BE2C (cell line): ENCODE results near the gene ADAT3.
A peak's percentile ranks its signal among the peaks of the same experiment; 100 is the strongest.

Experiments used
- DNase-seq: peaks from one replicate; pipeline ENCODE4 v3.0.0-alpha.2; 2020
- H3K27me3 ChIP-seq: fragments of 250-450 bp; sonication (Bioruptor Pico); 2 replicates; pipeline ENCODE4 v1.5.1; 2020; ENCODE audit warnings: mild to moderate bottlenecking
- H3K36me3 ChIP-seq: fragments of 250-450 bp; sonication (Bioruptor Pico); 2 replicates; pipeline ENCODE4 v1.5.1; 2020; ENCODE audit warnings: mild to moderate bottlenecking
- H3K4me1 ChIP-seq: fragments of 250-450 bp; sonication (Bioruptor Pico); 2 replicates; pipeline ENCODE4 v1.5.1; 2020
- H3K4me3 ChIP-seq: 2 replicates; pipeline ENCODE4 v1.5.1; 2011; ENCODE audit warnings: low read depth, low read length
- H3K9me3 ChIP-seq: fragments of 250-450 bp; sonication (Bioruptor Pico); 2 replicates; pipeline ENCODE4 v1.5.1; 2020
- TF ChIP-seq, protein P1 (sequence below): IDR thresholded peaks from 2 replicates; pipeline ENCODE4 v1.5.1; 2012; ENCODE audit warnings: mild to moderate bottlenecking, low read depth, low read length

The ADAT3 gene

DNA sequence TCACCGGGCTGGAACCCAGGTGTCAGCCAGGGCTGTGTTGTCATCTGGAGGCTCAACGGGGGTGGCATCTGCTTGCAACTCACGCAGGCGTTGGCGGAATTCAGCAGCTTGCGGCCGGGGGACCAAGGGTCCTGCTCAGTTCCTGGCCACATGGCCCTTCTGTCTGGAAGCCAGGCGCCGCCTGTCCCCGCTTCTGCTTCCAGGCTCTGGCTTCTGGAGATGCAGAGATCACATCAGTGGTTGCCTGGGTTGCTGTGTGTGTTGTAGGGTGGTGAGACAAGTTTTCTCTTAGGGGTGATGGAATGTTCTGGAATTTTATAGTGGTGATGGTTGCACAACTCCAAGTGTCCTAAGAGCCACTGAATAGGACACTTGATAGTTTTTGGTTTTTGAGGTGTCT lies 5.0 kb downstream of the ADAT3 start:
- Histone ChIP-seq H3K4me3 (no peak overlapping the region), H3K36me3 (peaks cover 38% of the 10 kb centered on the region), H3K4me1 (peaks cover 9% of the 10 kb centered on the region), H3K9me3 (no peaks in the 10 kb centered on the region), H3K27me3 (no peaks in the 10 kb centered on the region)
- peak; percentile 87 for DNase-seq
- TF ChIP-seq, protein P1, sequence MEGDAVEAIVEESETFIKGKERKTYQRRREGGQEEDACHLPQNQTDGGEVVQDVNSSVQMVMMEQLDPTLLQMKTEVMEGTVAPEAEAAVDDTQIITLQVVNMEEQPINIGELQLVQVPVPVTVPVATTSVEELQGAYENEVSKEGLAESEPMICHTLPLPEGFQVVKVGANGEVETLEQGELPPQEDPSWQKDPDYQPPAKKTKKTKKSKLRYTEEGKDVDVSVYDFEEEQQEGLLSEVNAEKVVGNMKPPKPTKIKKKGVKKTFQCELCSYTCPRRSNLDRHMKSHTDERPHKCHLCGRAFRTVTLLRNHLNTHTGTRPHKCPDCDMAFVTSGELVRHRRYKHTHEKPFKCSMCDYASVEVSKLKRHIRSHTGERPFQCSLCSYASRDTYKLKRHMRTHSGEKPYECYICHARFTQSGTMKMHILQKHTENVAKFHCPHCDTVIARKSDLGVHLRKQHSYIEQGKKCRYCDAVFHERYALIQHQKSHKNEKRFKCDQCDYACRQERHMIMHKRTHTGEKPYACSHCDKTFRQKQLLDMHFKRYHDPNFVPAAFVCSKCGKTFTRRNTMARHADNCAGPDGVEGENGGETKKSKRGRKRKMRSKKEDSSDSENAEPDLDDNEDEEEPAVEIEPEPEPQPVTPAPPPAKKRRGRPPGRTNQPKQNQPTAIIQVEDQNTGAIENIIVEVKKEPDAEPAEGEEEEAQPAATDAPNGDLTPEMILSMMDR, result no peak

DNA sequence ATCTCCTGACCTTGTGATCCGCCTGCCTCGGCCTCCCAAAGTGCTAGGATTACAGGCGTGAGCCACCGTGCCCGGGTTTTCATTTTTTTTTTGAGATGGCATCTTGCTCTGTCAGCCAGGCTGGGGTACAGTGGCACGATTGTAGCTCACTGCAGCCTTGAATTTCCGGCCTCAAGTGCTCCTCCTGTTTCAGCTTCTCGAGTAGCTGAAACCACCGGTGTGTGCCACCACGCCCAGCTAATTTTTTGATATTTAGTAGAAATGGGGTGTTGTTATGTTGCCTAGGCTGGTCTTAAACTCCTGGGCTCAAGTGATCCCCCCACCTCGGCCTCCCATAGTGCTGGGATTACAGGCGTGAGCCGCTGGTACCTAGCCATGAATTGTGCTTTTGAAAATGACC lies 5.9 kb downstream of the ADAT3 start:
- Histone ChIP-seq H3K4me3 (no peak overlapping the region), H3K27me3 (no peaks in the 10 kb centered on the region), H3K9me3 (no peaks in the 10 kb centered on the region), H3K36me3 (peaks cover 35% of the 10 kb centered on the region), H3K4me1 (peaks cover 9% of the 10 kb centered on the region)
- DNase-seq, result no peak
- TF ChIP-seq, protein P1, result no peak

DNA sequence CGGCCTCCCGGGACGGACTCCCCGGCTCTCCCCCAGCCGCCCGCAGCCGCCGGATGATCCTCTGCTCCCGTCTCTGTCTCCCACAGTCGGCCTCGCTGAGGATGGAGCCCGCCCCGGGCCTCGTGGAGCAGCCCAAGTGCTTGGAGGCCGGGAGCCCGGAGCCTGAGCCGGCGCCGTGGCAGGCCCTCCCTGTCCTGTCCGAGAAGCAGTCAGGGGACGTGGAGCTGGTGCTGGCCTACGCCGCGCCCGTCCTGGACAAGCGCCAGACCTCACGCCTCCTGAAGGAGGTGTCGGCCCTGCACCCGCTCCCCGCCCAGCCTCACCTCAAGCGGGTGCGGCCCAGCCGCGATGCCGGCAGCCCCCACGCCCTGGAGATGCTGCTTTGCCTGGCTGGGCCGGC lies 6.8 kb downstream of the ADAT3 start:
- peaks cover 9% of the 10 kb centered on the region for H3K4me1 ChIP-seq

DNA sequence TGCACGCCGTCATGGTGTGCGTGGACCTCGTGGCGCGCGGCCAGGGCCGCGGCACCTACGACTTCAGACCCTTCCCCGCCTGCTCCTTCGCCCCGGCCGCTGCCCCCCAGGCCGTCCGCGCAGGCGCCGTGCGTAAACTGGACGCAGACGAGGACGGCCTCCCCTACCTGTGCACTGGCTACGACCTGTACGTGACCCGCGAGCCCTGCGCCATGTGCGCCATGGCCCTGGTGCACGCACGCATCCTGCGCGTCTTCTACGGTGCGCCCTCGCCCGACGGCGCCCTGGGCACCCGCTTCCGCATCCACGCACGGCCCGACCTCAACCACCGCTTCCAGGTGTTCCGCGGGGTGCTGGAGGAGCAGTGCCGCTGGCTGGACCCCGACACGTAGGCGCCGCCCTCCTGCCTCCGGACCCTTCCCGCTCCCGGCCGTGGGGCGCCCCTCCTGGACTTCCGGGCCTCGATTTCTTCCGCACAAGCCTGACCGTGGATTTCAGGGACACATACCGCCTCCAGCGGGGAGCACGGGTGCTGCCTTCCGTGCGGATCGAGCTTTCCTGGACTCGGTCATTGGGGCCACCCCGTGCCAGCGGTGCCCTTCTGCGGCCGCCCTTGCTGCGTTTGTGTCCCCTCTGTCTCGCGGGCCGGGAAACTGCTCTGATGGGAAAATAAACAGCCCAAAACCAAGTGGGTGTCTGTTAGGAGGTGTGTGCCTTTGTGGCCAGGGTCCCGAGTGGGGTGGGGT lies 7.7 kb downstream of the ADAT3 start:
- DNase-seq, result no peak
- H3K4me3 ChIP-seq, result no peak overlapping the region
- no peaks in the 10 kb centered on the region for H3K27me3 ChIP-seq
- no peaks in the 10 kb centered on the region for H3K9me3 ChIP-seq
- TF ChIP-seq, protein P1, result no peak
- H3K36me3 ChIP-seq, result peaks cover 33% of the 10 kb centered on the region
- peaks cover 9% of the 10 kb centered on the region for H3K4me1 ChIP-seq

More for the DNA sequence above, 6.8 kb downstream of the ADAT3 start:
- H3K27me3 ChIP-seq, result no peaks in the 10 kb centered on the region
- no peak for DNase-seq
- H3K9me3 ChIP-seq, result no peaks in the 10 kb centered on the region
- no peak overlapping the region for H3K4me3 ChIP-seq
- TF ChIP-seq, protein P1, result no peak
- peaks cover 30% of the 10 kb centered on the region for H3K36me3 ChIP-seq

DNA sequence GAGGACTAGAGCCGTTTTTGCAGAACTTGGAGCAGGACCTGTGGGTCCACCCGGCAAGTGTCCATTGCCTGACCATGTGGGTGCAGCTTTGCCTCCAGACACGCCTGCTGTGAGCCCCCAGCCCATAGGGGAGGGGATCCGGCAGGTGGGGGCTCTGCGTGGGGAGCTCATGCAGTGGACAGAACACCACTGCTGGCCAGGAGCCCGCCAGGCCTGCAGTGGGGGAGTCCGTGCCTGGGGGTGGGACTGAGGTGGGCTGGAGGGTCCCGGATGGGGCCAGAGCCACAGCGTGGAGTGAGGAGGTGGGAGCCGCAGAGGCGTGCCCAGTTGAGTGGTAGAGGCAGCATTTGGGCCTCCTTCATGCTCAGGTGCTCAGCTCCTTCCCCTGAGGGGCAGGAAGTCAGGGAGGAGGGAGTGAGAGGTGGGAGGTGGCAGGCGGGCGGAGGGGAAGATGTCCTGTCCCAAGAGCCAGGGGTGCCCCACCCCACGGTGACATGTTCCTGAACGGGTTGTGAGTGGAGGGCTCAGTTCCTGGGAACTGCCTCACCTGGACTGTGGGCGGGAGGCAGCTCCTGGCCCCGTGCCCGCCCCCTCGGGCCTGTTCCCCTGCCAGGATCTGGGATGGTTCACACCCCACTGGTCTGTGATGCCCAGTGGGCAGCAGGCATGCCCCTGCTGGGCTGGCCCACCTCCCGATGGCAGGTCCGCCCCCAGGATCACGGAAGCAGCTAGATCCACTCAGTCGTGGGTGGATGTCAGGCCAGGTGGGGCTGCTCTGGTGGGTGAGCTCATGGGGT lies 8.8 kb downstream of the ADAT3 start:
- no peaks in the 10 kb centered on the region for H3K9me3 ChIP-seq
- peaks cover 37% of the 10 kb centered on the region for H3K36me3 ChIP-seq
- H3K4me3 ChIP-seq, result no peak overlapping the region
- DNase-seq, result no peak
- no peaks in the 10 kb centered on the region for H3K27me3 ChIP-seq
- TF ChIP-seq, protein P1, result no peak
- H3K4me1 ChIP-seq, result peaks cover 9% of the 10 kb centered on the region
